Neutrophil (primary cell): ENCODE results near the gene F7.

Experiments
- H3K27ac ChIP-seq: fragments of 200-600 bp; sonication (generic); 2 replicates; pipeline ENCODE4 v1.5.1; 2016; ENCODE audit warnings: mild to moderate bottlenecking, moderate library complexity
- H3K27me3 ChIP-seq: fragments of 200-600 bp; sonication (generic); 2 replicates; pipeline ENCODE4 v1.6.0; 2016; ENCODE audit warnings: mild to moderate bottlenecking
- H3K36me3 ChIP-seq: fragments of 200-600 bp; sonication (generic); 2 replicates; pipeline ENCODE4 v1.5.1; 2017
- H3K4me1 ChIP-seq, 2 experiments: fragments of 200-600 bp in 1 of 2; sonication (generic) in 1 of 2; 1 replicate in 1 of 2; 2 replicates in 1 of 2; pipeline versions ENCODE4 v1.5.1 to v1.6.1; 2013 to 2016; ENCODE audit warnings: low read depth in 1 of 2, low read length in 1 of 2, mild to moderate bottlenecking in 1 of 2, moderate library complexity in 1 of 2; ENCODE audit not compliant: control insufficient read depth in 1 of 2, insufficient read depth in 1 of 2
- H3K4me3 ChIP-seq, 2 experiments: fragments of 200-600 bp in 1 of 2; sonication (generic) in 1 of 2; 1 replicate in 1 of 2; 2 replicates in 1 of 2; pipeline ENCODE4 v1.5.1; 2013 to 2016; ENCODE audit warnings: low read depth in 1 of 2, low read length in 1 of 2, mild to moderate bottlenecking in 1 of 2, moderate library complexity in 1 of 2
- H3K9me3 ChIP-seq: fragments of 200-600 bp; sonication (generic); 2 replicates; pipeline ENCODE4 v1.5.1; 2016
- TF ChIP-seq, protein P1 (sequence below): fragments of 200-600 bp; sonication (generic); IDR thresholded peaks from 2 replicates; pipeline ENCODE4 v1.5.1; 2016; ENCODE audit warnings: antibody characterized with exemption

The F7 gene

DNA sequence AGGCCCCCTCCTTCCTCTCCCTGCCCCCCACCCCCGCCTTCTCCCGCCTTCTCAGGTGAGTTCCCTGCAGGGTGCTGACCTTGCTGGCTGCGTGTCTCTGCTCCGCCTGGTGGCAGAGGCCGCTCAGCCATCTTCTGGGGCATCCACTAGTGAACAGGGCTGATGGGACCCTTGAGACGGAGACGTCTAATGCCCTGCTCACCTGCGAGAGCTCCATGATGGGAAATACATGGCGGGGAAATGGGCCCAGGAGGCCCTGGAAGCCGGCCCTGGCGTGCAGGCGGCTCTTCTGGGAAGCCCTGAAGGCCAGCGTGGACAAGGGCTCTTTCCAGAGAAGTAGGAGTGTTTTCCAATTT is 15.2 kb upstream of the F7 start:
- no peaks in the 10 kb centered on the region for H3K9me3 ChIP-seq
- no peak overlapping the region for H3K4me3 ChIP-seq
- H3K36me3 ChIP-seq, result no peaks in the 10 kb centered on the region
- no peaks in the 10 kb centered on the region for H3K27me3 ChIP-seq
- TF ChIP-seq, protein P1, sequence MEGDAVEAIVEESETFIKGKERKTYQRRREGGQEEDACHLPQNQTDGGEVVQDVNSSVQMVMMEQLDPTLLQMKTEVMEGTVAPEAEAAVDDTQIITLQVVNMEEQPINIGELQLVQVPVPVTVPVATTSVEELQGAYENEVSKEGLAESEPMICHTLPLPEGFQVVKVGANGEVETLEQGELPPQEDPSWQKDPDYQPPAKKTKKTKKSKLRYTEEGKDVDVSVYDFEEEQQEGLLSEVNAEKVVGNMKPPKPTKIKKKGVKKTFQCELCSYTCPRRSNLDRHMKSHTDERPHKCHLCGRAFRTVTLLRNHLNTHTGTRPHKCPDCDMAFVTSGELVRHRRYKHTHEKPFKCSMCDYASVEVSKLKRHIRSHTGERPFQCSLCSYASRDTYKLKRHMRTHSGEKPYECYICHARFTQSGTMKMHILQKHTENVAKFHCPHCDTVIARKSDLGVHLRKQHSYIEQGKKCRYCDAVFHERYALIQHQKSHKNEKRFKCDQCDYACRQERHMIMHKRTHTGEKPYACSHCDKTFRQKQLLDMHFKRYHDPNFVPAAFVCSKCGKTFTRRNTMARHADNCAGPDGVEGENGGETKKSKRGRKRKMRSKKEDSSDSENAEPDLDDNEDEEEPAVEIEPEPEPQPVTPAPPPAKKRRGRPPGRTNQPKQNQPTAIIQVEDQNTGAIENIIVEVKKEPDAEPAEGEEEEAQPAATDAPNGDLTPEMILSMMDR, result no peak
- no peak overlapping the region for H3K27ac ChIP-seq
- H3K4me1 ChIP-seq, result no peaks in the 10 kb centered on the region

DNA sequence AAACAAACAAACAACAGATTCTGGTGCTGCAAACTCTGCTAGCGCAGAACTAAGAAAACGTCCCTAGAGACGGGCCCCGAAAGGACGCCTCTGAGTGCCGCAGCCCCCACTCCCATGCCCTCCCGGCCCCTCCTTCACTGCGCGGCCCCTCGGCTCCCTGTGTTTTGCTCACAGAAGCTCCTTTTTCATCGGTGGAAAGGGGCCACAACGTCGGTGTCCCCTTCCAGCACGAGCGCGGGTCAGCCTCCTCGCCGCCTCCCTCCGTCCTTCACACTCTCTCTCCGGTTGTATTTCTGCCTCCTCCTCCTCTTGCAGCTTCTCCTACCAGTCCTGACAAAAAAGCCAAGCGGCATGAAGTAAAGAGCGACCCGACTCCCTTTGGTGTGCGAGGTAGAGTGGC is 14.8 kb upstream of the F7 start:
- no peaks in the 10 kb centered on the region for H3K9me3 ChIP-seq
- TF ChIP-seq, protein P1, result no peak
- no peaks in the 10 kb centered on the region for H3K4me1 ChIP-seq
- H3K27me3 ChIP-seq, result no peaks in the 10 kb centered on the region
- H3K27ac ChIP-seq, result no peak overlapping the region
- H3K4me3 ChIP-seq, result no peak overlapping the region
- H3K36me3 ChIP-seq, result no peaks in the 10 kb centered on the region

DNA sequence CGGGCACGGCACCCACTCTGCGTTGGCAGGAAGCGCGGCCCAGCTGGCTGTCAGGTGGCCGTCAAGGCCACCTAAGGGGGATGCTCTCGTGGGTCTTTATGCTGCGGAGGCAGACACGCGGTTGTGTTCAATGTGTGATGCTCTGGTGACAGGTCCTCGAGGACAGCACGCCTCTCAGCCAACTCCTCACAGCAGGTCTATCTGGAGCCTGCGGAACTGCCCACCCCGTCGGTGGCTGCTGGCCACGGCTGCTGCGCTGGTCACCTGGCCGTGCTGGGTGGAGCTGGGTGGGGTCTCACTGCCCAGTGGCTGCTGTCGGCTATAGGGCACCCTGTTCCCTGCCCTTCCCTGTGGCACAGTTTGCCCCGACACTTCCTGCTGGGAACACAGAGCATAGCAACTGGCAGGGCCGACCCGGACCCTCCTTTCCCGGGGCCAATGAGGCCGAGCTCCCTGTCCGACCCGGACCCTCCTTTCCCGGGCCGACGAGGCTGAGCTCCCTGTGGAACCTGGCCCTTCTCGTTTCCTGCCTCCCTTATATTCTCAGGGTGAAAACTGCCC is 14.3 kb upstream of the F7 start:
- no peak overlapping the region for H3K4me3 ChIP-seq
- TF ChIP-seq, protein P1, result no peak
- no peaks in the 10 kb centered on the region for H3K4me1 ChIP-seq
- H3K9me3 ChIP-seq, result no peaks in the 10 kb centered on the region
- H3K27me3 ChIP-seq, result no peaks in the 10 kb centered on the region
- no peak overlapping the region for H3K27ac ChIP-seq
- H3K36me3 ChIP-seq, result no peaks in the 10 kb centered on the region

DNA sequence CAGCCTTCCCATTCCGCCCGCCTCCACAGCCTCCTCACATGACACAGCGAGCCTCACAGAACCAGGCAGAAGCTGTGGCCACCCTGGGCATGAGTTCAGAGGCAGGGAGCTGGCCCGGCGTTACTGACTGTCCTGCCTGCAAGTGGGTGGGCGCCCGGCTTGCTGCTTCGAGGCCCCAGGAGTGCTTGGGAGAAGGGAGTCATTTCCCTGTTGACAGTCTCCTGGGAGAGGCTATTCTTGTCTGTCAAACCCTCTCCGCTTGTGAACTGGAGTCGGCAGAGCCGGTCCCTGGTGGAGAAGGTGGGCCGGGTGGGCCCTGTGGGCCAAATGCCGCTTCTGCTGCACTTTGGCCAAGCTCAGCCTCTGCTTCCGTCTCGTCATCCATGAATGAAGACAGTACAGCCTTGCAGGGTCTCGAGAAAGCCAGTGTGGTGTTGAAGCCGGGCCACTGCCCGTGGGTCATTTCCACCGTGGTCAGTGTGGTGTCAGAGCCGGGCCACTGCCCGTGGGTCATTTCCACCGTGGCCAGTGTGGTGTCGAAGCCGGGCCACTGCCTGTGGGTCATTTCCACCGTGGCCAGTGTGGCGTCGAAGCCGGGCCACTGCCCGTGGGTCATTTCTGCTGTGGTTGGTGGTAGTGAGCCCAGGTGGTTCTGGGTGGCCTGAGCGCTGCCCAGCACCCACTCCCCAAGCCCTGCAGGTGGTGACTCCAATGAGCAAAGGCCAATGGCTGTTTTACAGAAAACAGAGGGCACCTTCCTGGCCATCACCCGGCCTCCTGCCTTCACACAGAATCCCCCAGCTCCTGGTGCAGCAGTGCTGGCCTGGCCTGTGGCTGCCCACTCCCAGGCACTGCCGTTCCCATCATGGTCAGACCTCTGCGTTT is 13.5 kb upstream of the F7 start:
- H3K27ac ChIP-seq, result no peak overlapping the region
- H3K27me3 ChIP-seq, result no peaks in the 10 kb centered on the region
- TF ChIP-seq, protein P1, result no peak
- H3K4me1 ChIP-seq, result no peaks in the 10 kb centered on the region
- H3K4me3 ChIP-seq, result no peak overlapping the region
- H3K9me3 ChIP-seq, result no peaks in the 10 kb centered on the region
- H3K36me3 ChIP-seq, result no peaks in the 10 kb centered on the region

DNA sequence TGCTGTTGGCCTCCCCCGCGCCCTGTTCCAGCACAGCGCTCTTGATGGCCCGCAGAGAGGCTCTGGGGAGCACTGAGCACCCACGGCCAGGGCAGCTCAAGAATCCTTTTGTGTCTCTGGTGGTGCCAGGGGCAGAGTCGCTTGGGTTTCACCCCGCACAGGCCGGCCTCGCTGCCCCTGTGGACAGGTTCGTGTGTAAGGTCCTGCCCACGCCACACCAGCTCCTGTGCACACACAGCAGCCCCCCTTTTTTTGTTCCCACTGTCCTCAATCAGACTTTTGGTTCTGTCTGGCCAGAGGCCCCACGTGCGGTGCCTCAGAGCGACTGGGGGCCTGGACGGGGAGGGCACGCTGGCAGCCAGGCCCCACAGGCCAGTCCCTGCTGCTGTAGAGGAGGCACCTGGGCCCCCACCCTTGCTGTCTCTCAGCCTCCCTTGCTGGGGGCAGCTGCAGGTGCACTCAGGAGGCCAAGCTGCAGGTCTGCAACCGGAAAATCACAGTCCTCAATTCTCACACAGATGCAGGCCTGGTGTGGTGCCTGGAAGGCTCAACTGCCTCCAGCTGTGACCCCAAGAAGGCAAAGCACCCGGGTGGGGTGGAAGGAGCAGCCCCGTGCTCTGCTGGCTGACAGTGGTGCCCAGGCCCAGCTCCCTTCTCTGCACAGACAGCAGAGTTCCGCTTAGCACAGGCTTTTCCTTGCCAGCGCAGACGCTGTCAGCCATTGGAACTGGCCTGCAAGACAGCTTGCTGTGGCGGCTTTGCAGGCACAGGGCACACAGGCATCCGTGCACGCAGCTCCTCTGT is 12.6 kb upstream of the F7 start:
- Histone ChIP-seq H3K9me3 (no peaks in the 10 kb centered on the region), H3K36me3 (no peaks in the 10 kb centered on the region), H3K4me3 (no peak overlapping the region), H3K4me1 (no peaks in the 10 kb centered on the region), H3K27me3 (no peaks in the 10 kb centered on the region), H3K27ac (no peak overlapping the region)
- TF ChIP-seq, protein P1, result no peak
